A549 (cell line): Measurements from ENCODE around the gene PANK2. TPM values are rescaled to one million over a fixed set of nuclear protein-coding genes. Genes with fewer than 3 reads are reported as not detected.
"Not testable (repeated sequence)": the region's sequence is repeated elsewhere in the genome, so short reads cannot be mapped to it uniquely, and the experiment has no call there.

ENCODE experiments used
- ATAC-seq, 2 experiments: fragments of 200-7000 bp in 1 of 2; fragments of >200 bp in 1 of 2; cut with Nextera tagmentation in 1 of 2; cut with Tn5 transposase in 1 of 2; 3 replicates each; pipeline versions ENCODE4 v1.8.0 to v1.9.1; 2018 to 2020; ENCODE audit warnings: mild to moderate bottlenecking in 1 of 2, moderate library complexity in 1 of 2
- CTCF ChIA-PET: fragments of 300-600 bp; sonication (Branson Sonifier 250); formaldehyde crosslinking; extraction: SDS; loops from one replicate; lab custom pipeline; 2021; ENCODE audit warnings: antibody characterized with exemption, inconsistent platforms; lab: Yijun Ruan, JAX
- POLR2A ChIA-PET: fragments of 350-600 bp; formaldehyde crosslinking; extraction: SDS; loops from one replicate; lab custom pipeline; 2021; ENCODE audit warnings: antibody characterized with exemption, inconsistent platforms; lab: Yijun Ruan, JAX
- DNase-seq, 2 experiments: peaks; one replicate each; pipeline versions ENCODE4 v3.0.0 to v3.0.0-alpha.2; 2011 to 2016; ENCODE audit warnings: low read depth in 1 of 2, low spot score in 1 of 2
- FAIRE-seq: peaks from 2 replicates; lab custom pipeline; 2011; peaks lifted over from hg19 to GRCh38; lab: Jason Lieb, UNC
- H3K27ac ChIP-seq, 2 experiments: fragments of >200 bp; sonication (Bioruptor Twin); formaldehyde crosslinking; 3 replicates each; pipeline ENCODE4 v1.5.1; 2016 to 2017
- H3K4me1 ChIP-seq: fragments of >200 bp; sonication (Bioruptor Twin); formaldehyde crosslinking; 3 replicates; pipeline ENCODE4 v1.6.1; 2016
- H3K4me2 ChIP-seq: fragments of >200 bp; sonication (Bioruptor Twin); formaldehyde crosslinking; 3 replicates; pipeline ENCODE4 v1.6.1; 2016
- H3K4me3 ChIP-seq: fragments of >200 bp; sonication (Bioruptor Twin); formaldehyde crosslinking; 3 replicates; pipeline ENCODE4 v1.5.1; 2016
- H3K9me3 ChIP-seq: fragments of >200 bp; sonication (Bioruptor Twin); formaldehyde crosslinking; 3 replicates; pipeline ENCODE4 v1.6.1; 2016
- CBX8 ChIP-seq: fragments of 200-600 bp; sonication (generic); IDR thresholded peaks from 2 replicates; pipeline ENCODE4 v1.6.1; 2016
- EHMT2 ChIP-seq: fragments of 200-600 bp; sonication (generic); IDR thresholded peaks from 2 replicates; pipeline ENCODE4 v1.6.1; 2016; ENCODE audit warnings: antibody characterized with exemption, low read depth, mild to moderate bottlenecking, moderate library complexity
- ELK1 ChIP-seq: fragments of 150-350 bp; IDR thresholded peaks from 2 replicates; pipeline ENCODE4 v1.6.1; 2014; ENCODE audit warnings: low read depth, mild to moderate bottlenecking, low read length
- ESRRA ChIP-seq: fragments of 150-350 bp; IDR thresholded peaks from 2 replicates; pipeline ENCODE4 v1.6.1; 2014; ENCODE audit warnings: mild to moderate bottlenecking, low read length, borderline replicate concordance
- HMGXB4 ChIP-seq: fragments of 250-450 bp; sonication (Bioruptor Pico); IDR thresholded peaks from 2 replicates; pipeline ENCODE4 v1.5.0; 2021; ENCODE audit warnings: mild to moderate bottlenecking, moderate library complexity, borderline replicate concordance
- HOXA7 ChIP-seq: fragments of 250-450 bp; sonication (Bioruptor Pico); IDR thresholded peaks from 2 replicates; pipeline ENCODE4 v1.5.0; 2020; ENCODE audit warnings: mild to moderate bottlenecking, moderate library complexity
- HOXB13 ChIP-seq: fragments of 250-450 bp; sonication (Bioruptor Pico); IDR thresholded peaks from 2 replicates; pipeline ENCODE4 v1.5.0; 2020; ENCODE audit warnings: low read depth, mild to moderate bottlenecking, moderate library complexity
- HOXB5 ChIP-seq: fragments of 250-450 bp; sonication (Bioruptor Pico); IDR thresholded peaks from 2 replicates; pipeline ENCODE4 v1.5.0; 2020; ENCODE audit warnings: mild to moderate bottlenecking, moderate library complexity
- JUNB ChIP-seq: fragments of >200 bp; sonication (Bioruptor Twin); formaldehyde crosslinking; IDR thresholded peaks from 2 replicates; pipeline ENCODE4 v1.6.1; 2016
- KDM1A ChIP-seq: fragments of 200-600 bp; sonication (generic); IDR thresholded peaks from 2 replicates; pipeline ENCODE4 v1.6.1; 2016; ENCODE audit warnings: low read depth, mild to moderate bottlenecking
- MAX ChIP-seq: IDR thresholded peaks from 2 replicates; pipeline ENCODE4 v1.6.1; 2012
- NPAS2 ChIP-seq: fragments of 250-450 bp; sonication (Bioruptor Pico); IDR thresholded peaks from 2 replicates; pipeline ENCODE4 v1.8.0; 2022; ENCODE audit warnings: mild to moderate bottlenecking, moderate library complexity, borderline replicate concordance
- PBX3 ChIP-seq: IDR thresholded peaks from 2 replicates; pipeline ENCODE4 v1.6.1; 2012
- RAD21 ChIP-seq, 2 experiments: fragments of >200 bp in 1 of 2; sonication (Bioruptor Twin) in 1 of 2; formaldehyde crosslinking in 1 of 2; IDR thresholded peaks in 1 of 2; conservative IDR thresholded peaks in 1 of 2; 2 replicates in 1 of 2; 3 replicates in 1 of 2; pipeline ENCODE4 v1.6.1; 2012 to 2018; ENCODE audit warnings: inconsistent platforms in 1 of 2
- RARB ChIP-seq: fragments of 250-450 bp; sonication (Bioruptor Pico); IDR thresholded peaks from 2 replicates; pipeline ENCODE4 v1.8.0; 2021; ENCODE audit warnings: mild to moderate bottlenecking, moderate library complexity
- TFCP2L1 ChIP-seq: fragments of 250-450 bp; sonication (Bioruptor Pico); IDR thresholded peaks from 2 replicates; pipeline ENCODE4 v1.5.0; 2021; ENCODE audit warnings: mild to moderate bottlenecking
- TP53 ChIP-seq: fragments of 250-450 bp; sonication (Bioruptor Pico); IDR thresholded peaks from 2 replicates; pipeline ENCODE4 v1.5.0; 2021; ENCODE audit warnings: mild to moderate bottlenecking, moderate library complexity
- ZNF302 ChIP-seq: fragments of 250-450 bp; sonication (Bioruptor Pico); IDR thresholded peaks from 2 replicates; pipeline ENCODE4 v1.9.0; 2021; ENCODE audit warnings: inconsistent platforms, mild to moderate bottlenecking, moderate library complexity
- ZSCAN20 ChIP-seq: fragments of 250-450 bp; sonication (Bioruptor Pico); IDR thresholded peaks from 2 replicates; pipeline ENCODE4 v1.8.0; 2022; ENCODE audit warnings: mild to moderate bottlenecking, moderate library complexity
- WGBS: methylation state at CpG from one replicate; pipeline ENCODE4 v1.1.6; 2017; ENCODE audit errors: missing lambda C conversion rate; 5-methylcytosine and 5-hydroxymethylcytosine counted together
- polyA plus RNA-seq, 4 experiments: library from polyadenylated mRNA; depleted of rRNA in 3 of 4; stranded (reverse); fragments of >200 nt; fragmentation: RNase III in 1 of 4; extraction: RNeasy Plus Mini Kit Qiagen cat#74134 plus additional on column Dnase treatment in 1 of 4; gene quantifications; 2 replicates in 3 of 4; 3 replicates in 1 of 4; pipeline ENCODE4 v1.2.3, GENCODE V29; 2011 to 2017

The PANK2 gene
- polyA plus RNA-seq, 2 of the 4 experiments (the other 2 are of a cell fraction): 44.6 to 45.9 TPM

GRCh38 chr20:3906744-3907721, 17.8 kb downstream of the PANK2 start:
- H3K27ac ChIP-seq, FAIRE-seq, H3K4me2 ChIP-seq, H3K9me3 ChIP-seq, H3K4me3 ChIP-seq, DNase-seq, ATAC-seq: not testable (repeated sequence)
- WGBS: 88% methylated on average over 17 of the region's 17 CpGs
- ChIA-PET CTCF (interaction anchor here (0.6 to 1.3 kb wide), 3 partner anchors 14 to 52 kb away, joined by 3 read pairs; no protein-coding TSS in a partner anchor), POLR2A (interaction anchor here (0.7 kb wide), 1 partner anchor 40 kb away, joined by 4 read pairs; no protein-coding TSS in a partner anchor)
- H3K4me1 ChIP-seq: peaks cover 22% of the 10 kb centered on the region

- no peak for ATAC-seq
- POLR2A ChIA-PET: no interaction called here
- WGBS: 91% methylated on average over 4 of the region's 4 CpGs
- TF ChIP-seq EHMT2: no peak
- no peak for TF ChIP-seq TP53 (CRISPR knock-in tag)
- TF ChIP-seq HOXB13: no peak
- no peak for TF ChIP-seq ZSCAN20 (CRISPR knock-in tag)
- TF ChIP-seq HOXB5 (CRISPR knock-in tag): no peak
- no peak for TF ChIP-seq ELK1
- no peak for TF ChIP-seq NPAS2 (CRISPR knock-in tag)
- TF ChIP-seq KDM1A: no peak
- no peak for TF ChIP-seq PBX3
- TF ChIP-seq ZNF302 (CRISPR knock-in tag): no peak
- TF ChIP-seq ESRRA: no peak
- TF ChIP-seq HMGXB4: no peak
- no peak for TF ChIP-seq RARB (CRISPR knock-in tag)
- no peak for TF ChIP-seq RAD21 (conservative IDR thresholded peaks at IDR 0.05 in 1 of 2, IDR thresholded peaks at IDR 0.05 in 1 of 2)
- no peak for TF ChIP-seq HOXA7 (CRISPR knock-in tag)
- TF ChIP-seq CBX8: no peak
- no peak for TF ChIP-seq TFCP2L1 (CRISPR knock-in tag)
- TF ChIP-seq MAX: no peak
- TF ChIP-seq JUNB: no peak
- TF ChIP-seq, all 56 proteins: peak for 0
- H3K4me2 ChIP-seq: no peak overlapping the region
- FAIRE-seq (no peak), DNase-seq (no peak)
- H3K9me3 ChIP-seq: no peaks in the 10 kb centered on the region
- peaks cover 19% of the 10 kb centered on the region for H3K4me1 ChIP-seq
- no peak overlapping the region for H3K4me3 ChIP-seq
- H3K27ac ChIP-seq: no peak overlapping the region
- CTCF ChIA-PET: interaction anchor here (1.3 kb wide), 1 partner anchor 54 kb away, joined by 3 read pairs; no protein-coding TSS in a partner anchor
Measured at GRCh38 chr20:3908667-3909066, 19.5 kb downstream of the PANK2 start.
